HG03159 (cell line): ENCODE results near the gene CREB3L2.
A peak's percentile ranks its signal among the peaks of the same experiment; 100 is the strongest.
"Not testable (repeated sequence)": the region's sequence is repeated elsewhere in the genome, so short reads cannot be mapped to it uniquely, and the experiment has no call there.

Source experiments
- ATAC-seq: cut with Tn5 transposase; IDR thresholded peaks from one replicate; pipeline ENCODE4 v1.9.1; 2021; ENCODE audit warnings: mild to moderate bottlenecking, moderate library complexity; ENCODE audit not compliant: unreplicated experiment

The CREB3L2 gene

DNA sequence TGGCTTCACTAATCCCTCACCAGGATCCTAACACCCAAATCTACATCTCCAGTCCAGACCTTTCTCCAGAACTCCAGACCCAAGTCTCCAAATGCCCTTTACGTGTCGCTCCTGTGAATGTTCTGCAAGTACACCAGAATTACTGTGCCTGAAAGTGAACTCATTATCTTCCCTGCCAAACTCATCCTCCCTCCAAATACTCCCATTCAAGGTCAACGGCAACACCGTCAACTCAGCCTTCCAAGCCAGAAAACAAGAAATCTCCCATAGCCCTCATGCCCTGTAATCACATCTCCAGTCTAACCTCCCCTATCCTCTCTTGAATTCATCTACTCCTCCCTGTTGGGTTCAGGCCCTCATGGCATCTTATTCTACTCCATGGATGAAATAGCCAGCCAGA, 12.3 kb downstream of the CREB3L2 start:
- ATAC-seq: no peak

DNA sequence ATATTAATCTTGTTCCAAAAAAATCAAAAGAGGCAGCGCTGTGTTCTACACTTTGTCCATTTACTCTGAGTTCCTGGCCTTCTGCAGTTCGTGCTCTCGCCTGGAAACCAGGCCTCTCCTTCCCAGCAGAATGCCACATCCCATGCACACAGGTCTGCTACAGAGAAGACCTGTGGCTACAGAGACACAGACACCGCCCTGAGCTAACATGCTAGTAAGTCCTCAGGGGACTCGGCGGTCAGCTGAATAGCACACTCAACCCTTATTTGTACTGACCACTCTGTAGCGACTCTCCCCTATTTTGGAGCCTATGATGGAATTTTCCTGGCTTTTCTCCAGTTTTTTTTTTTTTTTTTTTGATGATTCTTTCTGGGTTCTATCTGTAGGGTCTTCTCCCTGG, 12.8 kb downstream of the CREB3L2 start:
- no peak for ATAC-seq

DNA sequence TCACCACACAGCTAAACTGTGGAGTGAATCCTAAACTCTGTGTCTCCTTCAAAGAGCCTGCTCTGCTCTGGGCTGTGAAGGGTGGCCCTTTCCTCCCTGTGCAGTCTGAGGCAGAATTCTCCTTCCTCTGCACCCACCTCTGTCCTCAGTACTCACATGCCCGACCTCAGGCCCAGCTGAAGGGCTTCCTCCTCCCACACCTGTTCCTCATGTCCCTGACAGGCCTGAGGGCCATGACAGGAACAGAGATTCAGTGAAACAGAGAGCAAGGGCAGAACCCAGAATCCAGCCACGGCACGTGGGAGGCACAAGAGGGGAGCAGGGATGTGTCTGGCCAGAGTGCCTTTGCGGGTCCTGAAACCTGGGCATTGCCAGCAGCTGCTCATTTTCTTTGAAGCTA, 13.9 kb downstream of the CREB3L2 start:
- ATAC-seq: peak; percentile 32

DNA sequence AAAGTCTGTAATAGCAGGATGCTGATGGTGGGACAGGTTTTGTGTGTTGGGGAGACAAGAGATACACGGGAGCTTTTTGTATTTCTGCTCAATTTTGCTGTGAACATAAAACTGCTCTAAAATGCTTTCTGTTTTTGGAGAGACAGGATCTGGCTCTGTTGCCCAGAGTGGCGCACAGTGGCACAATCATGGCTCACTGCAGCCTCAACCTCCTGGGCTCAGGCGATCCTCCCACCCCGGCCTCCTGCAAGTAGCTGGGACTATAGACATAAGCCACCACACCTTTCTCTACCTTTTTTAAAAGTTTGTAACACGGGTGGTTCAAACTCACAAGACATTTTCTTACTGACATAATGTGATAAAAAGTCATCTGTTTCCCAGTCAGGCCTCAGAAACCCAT, 14.3 kb downstream of the CREB3L2 start:
- no peak for ATAC-seq

DNA sequence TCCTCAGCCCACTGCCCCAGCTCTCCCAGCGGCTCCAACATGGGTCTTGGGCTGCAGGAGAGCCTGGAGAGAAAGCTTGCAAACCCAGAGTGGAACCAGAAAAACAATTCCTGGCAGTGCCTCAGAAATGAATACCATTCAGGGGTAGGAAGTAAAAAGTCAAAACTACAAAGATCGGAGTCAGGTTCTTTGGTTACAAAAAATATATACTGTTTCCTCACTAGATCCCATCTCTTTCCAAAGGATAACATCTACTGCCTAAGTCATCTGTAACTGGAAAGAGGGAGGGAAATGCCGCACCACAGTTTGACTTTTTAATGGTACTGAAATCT, 14.9 kb downstream of the CREB3L2 start:
- ATAC-seq: no peak

DNA sequence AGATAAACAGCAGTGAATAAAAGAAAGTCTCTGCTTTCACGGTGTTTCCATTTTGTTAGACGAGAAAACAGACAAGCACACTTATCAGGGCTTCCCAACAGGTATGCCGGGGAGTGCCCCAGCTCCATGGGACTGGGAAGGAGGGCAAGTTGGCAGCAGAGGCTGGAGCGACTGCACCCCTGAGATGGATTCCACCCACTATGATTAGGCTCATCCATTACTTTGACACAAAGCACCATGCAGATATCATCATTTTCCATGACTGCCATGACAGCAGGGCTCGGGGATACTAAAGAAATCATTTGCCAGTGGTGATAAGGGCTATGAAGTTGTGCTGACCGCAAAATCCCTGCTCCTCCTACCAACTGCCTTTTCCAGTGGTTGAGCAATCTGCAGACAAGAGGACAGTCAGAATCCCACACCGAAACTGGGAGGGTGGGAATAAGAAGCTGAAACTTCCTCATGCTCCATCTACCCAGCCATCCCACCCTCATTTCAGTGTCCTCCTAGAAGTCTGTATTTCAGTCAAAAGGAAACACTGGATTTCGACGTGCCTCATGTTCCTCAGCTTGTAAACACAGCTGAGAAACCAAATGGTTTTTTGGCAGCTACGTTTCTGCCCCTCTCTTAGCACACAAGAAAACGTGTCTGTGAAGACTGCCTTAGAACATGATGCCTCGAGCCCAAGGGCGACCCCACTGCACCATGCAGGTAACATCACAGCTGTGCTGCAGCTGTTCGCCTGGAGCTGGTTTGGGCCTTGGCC, 15.5 kb downstream of the CREB3L2 start:
- no peak for ATAC-seq

DNA sequence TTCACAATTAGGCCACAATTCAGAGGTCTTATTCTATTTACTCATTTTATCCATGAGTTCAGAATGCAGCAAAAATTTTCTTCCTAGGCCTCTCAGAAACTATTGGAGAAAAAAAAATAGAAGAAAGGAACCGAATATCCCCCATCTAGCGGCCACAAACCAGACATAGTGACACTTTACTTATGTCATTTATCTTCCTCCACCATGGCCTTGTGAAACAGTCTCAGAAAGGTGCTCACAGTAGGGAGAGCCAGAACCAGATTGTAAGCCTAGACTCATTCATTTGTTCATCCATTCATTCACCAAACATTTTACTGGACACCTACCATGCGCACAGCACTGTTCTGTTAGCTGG, 16.0 kb downstream of the CREB3L2 start:
- ATAC-seq: peak; percentile 60

DNA sequence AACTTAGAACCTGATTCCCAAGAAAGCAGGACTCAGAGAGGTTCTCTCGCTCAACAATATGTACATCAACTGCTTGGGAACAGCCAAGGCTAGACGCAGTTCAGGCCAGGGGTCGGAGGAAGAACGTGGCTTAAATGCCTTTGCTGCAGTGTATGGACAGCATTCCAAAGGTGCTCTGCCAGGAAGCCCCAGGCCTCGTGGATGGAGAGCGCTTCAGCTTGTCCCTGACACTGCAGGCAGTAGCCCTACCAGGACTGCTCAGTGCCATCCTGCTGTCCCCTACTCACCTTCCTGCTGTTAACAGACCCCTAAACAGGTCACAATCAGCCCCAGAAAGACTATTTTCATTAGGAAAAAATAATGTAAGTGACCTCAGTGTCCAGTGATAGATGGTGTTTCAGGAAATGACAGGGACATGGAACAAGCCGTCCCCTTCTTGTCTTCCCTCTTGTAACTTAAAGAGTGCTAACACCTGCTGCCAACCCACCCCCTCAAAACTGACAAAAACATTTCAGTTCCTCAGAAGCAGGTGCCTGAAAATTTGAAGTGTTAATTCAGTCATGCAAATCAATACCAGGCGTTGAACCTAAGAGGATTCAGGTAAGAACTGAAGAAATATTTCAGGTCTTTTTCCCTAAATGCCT, 16.5 kb downstream of the CREB3L2 start:
- peak; percentile 60 for ATAC-seq

DNA sequence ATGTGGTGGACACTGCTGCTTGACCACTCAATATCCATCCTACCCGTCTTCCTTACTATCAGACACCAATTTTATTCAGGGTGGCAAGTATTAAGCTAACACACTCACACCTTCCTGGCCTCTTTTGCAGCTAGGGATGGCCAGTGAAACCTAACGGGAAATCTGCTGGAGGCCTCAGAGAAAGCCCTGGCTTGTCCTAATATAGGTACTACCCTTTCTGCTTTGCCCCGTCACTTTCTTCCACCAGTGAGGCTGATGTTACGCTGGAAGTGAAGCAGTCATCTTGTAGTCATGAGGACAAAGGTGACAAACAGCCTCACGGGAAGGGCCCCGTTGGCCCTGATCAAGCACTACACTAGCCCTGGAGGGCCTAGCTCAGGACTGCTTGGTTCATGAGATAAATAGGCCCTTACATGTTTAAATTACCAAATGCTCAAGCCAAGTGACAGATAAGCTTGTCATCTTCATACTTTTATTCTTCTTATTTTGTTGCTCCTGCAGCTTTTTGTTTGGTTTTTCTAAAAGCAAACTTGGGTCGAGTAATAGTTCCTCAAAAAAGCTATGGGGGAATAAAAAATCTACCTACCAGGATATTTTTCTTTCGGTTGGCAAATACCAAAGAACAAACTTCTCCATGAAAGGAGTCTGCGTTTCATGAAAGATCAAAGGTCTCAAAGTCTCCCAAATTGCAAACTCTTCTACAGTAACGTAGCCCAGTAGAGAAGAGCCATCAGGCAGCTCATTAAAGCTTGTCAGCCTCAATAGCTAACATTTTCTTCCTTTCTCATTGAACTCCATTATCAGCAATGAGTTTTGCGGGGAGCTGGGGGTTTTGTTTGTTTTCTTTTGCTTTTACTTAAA, 17.5 kb downstream of the CREB3L2 start:
- no peak for ATAC-seq

DNA sequence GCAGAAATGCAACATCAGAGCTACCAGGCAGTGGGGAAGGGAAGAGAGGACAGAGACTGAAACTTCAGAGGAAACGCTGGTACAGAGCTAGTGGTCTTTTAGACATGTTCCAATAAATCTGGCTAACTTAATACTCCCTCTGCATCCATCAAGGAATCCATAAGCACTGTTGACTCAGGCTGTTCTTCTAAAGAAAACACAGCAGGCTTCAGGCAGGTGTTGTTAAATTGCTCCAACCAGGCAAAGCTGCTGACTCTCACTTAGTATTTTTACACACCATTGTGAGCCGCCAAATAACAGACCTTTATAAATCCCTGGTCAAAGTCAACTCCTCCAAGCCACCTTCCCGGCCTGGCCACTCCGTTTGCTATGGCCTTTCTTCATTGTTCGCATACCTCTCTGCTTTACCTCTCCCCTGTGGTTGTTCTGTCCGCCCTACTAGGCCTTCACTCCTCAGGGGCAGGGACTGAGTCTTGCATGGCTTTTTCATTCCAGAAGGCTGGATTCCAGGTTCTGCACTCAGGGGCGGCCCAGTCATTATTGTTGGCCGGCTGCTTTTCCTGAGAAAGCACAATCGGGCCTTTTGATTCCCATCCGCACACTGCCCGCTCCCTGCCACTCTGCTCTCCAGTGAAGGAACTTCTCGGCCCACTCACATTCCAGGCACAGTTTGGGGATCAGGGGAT, 18.4 kb downstream of the CREB3L2 start:
- no peak for ATAC-seq

DNA sequence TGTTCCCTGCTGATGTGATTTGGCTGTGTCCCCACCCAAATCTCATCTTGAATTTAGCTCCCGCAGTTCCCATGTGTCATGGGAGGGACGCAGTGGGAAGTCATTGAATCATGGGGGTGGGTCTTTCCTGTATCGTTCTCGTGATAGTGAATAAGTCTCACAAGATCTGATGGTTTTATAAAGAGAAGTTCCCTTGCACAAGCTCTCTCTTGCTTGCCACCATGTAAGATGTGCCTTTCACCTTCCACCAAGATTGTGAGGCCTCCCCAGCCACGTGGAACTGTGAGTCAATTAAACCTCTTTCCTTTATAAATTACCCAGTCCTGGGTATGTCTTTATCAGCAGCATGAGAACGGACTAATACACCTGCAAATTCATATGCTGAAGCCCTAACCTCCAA, 19.5 kb downstream of the CREB3L2 start:
- not testable (repeated sequence) for ATAC-seq

DNA sequence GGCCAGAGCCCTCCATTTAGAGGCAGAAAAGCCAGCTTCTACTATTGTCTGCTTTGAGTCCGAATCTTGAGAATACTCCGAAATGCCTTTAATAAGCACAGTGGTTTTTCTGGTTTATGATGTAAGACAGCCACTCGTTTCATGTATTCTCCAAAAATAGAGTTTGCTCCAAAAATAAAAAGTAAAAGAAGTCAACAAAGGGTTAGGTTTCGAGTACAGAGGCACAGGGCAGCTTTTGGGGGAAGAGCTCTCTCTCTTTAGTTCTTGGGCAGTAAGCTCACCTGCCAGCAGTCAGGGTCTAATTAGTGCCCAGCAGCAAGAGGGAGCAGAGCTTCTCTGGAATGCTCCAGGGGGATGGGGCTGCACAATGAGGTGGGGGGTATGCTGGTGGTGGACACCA, 20.2 kb downstream of the CREB3L2 start:
- ATAC-seq: peak; percentile 42

DNA sequence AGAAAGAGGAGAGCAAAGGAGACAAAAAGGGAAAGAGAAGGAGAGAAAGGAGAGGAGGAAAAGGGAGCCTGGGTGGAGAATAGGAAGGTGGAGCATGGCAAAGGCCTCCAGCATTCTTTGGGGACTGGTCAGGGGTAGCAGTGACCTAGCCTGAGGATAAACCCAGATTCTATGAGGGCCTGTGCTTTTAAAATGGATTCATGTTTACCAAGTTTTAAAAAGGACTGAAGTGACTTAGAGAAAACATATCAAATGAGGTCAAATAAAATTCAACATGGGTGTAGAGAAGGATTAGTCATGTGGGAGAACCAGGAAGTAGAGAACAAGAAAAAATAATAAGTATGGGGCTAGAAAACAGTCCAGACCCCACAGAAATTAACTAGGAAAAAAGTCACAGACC, 20.7 kb downstream of the CREB3L2 start:
- no peak for ATAC-seq

DNA sequence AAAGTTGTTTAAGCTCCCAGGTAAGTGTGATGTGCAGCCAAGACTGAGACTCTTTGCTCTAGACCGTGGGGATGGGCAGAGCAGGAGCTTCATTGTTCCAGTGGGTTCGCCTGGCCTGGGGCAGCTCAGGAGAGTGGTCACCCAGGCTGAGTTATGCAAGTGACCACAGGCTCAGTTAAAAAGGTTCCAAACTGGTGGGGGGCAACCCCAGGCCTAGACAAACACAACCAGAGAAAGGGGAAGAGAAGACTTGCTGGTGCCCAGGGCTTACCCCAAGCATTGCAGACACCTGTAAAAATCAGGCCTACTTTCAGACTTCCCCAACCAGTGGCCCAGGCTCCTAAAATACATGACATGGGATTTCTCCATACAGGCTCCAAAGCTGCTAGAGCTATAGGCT, 21.6 kb downstream of the CREB3L2 start:
- ATAC-seq: no peak

DNA sequence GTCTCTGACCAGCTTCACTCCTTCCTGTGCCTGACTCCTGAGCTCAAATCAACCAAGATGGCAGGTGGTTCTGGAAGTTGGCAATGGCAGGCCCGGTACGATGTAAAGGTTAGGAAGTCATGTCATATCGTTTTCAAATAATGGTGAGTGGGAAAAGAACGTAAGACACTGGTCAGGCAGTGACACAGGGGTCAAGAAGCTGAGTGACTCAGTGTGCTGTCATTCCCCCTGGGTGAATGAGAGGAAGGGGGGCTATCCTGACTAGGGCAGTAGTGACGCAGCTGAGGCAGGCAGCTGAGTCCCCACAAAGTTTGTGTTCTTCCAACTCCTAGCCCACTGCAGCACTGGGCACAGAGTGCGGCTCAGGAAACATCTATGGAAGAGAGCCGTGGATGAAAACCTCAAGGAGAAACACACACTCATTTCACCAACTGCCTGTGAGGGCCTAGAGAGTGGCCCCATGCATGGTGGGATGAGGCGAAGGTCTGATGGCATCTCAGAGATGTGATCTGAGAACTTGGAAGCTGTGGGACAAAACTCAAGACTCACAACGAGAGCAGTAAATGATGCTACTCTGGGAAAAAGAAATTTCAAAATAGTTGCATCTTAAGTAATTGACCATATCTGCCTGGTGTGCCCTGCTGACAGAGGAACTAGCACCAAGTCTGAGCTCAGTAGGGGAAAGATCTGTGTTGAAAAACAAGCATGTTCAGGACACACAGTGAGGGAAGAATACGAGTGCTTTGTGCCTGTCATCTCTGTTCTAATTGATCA, 23.2 kb downstream of the CREB3L2 start:
- ATAC-seq: no peak

DNA sequence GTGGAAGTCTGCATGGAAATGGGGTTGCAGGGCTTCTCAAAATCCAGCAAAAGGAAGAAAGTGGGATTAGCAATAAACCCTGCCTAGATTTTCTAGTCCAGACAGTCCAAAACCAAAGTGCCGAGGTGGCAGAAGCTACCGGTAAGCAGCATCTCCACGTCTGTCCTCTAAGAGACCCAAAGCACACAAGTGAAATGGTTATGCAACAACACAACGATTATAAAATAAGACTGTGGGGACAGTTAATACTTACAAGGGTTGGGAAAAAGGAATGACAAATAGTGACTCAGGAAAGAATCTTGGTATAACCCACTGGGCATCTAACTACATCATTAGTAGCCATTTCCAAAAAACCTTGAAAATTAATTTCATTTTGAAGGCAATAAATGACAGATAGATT, 24.7 kb downstream of the CREB3L2 start:
- no peak for ATAC-seq

DNA sequence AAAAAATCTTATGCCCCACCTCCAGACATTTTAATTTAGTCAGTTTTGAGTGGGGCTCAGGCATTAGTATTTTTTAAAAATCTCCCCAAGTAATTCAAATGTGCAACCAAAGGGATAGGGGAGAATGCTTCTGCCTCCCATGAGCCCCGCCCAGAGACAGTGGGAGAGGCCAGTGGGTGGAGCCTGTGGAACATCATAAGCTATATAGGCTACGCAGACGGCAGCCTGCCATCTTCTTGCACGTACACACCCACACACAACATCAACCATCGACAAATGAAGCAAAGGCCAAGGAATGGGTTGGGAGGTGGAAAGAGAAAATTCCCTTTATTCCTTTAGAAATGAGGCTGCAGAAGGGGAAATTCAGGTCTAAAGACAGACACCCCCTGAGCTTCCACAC, 25.2 kb downstream of the CREB3L2 start:
- ATAC-seq: no peak

DNA sequence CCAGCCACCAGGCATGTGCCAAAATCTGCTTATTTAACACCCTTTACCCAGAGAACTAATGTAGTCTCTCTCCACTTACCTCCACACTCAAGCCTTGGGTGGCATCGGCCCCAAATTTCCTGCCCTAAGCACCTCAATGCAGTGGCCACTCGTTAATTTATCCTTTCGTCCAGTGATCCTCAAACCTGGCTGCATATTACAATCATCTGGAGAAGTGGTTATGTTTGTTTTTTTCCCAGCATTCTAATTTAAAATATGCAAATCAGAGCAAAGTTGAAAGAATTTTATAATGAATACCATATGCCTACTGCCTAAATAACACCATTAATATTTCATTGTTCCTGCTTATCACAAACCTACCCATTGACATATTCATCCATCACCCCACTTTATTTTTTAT, 25.7 kb downstream of the CREB3L2 start:
- no peak for ATAC-seq

DNA sequence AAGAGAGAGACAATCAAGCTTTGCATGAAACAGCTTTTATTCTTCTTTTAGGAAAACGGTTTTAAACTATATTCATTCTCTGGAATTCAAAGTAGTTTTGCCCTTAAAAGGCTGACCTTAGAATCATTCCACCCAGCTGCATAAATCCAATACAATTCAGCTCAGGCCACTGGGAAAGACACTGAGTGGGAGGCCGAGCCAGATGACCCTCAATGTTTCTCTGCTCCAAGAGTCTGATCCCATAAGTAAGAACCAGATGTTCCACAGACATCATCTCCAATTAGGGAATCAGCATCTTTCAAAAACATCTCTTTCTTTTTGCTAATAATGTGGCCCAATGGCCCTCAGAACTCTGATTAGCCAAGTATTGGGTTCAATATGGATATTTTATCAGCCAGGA, 26.1 kb downstream of the CREB3L2 start:
- no peak for ATAC-seq

DNA sequence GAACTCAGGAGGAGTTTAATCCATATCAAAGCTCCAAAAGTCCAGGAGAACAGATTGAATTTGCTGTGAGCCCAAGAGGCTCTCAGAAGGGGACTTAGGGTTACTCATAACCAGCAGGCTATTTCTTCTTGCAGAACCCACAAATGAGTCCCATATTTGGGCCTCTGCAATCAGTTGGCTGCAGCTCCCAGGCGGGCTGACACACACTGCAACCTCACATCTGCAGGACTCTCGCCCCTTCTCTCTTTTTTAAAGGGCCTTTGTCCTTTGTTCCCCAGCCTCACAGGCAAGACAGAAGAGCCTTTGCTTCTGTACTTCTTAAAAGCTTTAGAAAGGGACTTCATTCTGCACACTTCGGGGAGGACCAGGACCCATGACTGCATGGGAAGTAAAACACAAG, 26.7 kb downstream of the CREB3L2 start:
- ATAC-seq: no peak

DNA sequence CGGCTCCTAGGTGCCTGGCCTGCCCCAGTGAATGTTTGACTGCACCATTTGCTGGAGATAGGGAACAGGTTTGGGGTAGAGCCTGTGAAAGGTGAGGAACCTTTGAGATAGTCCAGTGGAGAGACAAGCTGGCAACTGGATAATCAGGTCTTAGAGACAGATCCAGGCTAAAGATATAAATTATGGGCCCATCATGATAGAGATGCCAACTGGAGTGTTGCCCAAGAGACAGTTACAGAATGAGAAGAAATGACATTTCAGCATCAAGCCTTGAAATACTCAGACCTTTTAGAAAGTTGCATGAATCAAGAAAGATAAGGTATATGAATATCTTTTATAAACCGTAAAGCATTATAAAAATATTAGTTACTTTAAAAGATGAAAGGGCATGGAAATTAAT, 27.1 kb downstream of the CREB3L2 start:
- no peak for ATAC-seq
